NCI-H1105 (cell line): ENCODE measurements around the gene DDO.
"Not testable (repeated sequence)": the region's sequence is repeated elsewhere in the genome, so short reads cannot be mapped to it uniquely, and the experiment has no call there.

Source experiments
- DNase-seq: peaks from one replicate; lab custom pipeline; 2025; lab: John Stamatoyannopoulos, UW

Gene DDO

DNA sequence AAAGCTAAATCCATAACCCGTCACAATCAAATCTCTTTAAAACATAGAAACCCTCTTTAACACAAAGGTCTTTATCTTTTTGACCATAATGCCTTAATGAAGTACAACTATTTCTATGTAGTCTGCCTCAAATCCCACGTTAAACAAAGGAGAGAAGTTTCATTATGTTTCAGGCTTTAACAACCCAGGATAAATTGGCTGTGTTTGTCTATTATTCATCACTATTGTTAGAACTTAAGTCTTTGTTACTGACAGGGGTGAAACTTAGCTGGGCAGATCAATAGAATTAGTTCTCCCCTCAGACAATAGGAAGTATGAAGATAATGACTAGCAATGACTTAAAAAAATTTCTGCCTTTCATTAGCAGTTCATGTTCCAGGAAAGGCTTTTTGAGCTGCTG is 47.1 kb downstream of the DDO start:
- no peak for DNase-seq

DNA sequence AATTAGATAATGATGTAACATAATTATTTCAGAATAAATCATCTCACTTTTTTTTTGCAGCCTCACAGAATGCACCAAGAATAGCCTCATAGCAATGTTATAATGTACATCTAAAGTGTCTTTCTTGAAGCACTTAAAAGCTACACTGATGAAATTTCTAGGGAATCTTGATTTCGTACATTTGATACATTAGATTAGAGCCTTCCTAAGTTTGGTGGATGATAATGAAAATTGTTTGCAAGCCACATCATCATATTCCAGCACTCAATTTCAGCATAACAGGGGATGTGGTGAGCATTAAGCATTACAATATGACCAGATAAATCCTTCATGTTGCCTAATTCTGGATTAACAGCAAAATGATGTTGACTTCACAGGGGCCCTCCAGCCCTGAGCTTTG is 47.5 kb downstream of the DDO start:
- DNase-seq: no peak

DNA sequence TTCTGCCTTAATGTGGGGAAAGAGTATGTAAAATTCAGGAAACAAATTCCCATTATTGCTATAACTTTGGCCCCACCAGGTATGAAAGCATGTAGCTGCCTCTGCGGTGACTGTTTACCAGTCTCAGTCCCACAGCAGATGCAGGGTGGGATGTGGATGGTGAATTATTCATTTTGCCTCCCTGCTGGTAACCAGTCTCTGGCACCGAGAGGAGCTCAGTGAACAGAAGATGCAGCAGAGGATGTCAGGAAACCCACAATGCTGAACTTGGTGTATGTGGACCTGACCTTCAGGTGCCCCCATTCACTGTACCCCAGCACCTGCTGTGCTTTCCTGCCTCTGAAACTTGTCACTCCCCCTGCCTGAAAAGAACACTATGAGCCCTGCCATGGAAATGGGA is 48.4 kb downstream of the DDO start:
- no peak for DNase-seq

DNA sequence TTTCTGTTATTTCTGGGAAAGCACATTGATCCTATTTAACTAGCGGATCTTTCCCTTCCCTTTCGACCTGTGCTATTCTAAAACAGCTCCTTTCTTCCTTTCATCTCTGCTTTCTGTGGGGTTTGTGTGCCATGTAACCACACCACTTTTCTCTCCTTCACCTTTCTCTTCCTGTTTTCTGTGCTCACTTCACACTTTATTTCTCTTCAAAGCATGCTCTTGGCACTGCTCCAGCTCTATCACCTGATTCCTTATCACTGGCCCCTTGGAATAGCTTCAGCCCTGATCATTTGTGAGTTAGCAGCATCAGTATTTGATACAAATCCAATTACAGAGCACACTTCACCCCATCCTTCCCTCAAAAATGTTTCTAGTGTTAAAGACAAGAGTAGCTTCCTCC is 49.1 kb downstream of the DDO start:
- DNase-seq: no peak

DNA sequence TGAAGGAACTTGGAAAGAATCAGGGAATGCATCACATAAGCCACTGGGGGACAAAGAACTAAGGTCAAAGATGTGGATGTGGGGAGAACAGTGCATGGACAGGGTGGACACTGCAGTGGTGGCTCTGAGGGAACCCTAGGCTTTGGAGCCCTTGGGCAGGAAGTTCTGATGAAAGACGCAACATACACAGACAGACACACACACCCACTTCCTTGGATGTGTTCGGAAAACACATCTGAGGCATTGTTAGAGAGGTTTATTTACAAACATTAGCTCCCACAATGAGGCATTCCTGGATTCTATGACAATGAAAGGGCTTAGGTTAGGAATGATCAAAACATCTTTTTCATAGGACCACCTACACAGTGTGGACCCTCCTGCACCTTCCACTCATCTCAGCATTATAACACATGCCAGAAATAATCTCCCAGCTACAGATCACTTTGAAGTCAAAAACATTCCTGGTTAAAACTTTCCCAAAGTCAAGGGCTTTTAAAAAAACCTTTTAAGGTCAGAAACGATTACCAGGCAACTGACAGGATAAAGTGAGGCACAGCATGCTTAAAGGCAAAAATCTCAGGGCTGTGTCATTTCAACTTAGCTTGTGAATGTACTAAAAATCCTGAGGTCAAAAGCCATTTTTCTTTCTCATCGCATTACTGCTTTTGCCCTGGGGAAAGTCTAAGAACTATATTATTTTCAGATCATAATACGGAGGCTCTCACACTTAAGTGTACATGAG is 50.8 kb downstream of the DDO start:
- DNase-seq: no peak

DNA sequence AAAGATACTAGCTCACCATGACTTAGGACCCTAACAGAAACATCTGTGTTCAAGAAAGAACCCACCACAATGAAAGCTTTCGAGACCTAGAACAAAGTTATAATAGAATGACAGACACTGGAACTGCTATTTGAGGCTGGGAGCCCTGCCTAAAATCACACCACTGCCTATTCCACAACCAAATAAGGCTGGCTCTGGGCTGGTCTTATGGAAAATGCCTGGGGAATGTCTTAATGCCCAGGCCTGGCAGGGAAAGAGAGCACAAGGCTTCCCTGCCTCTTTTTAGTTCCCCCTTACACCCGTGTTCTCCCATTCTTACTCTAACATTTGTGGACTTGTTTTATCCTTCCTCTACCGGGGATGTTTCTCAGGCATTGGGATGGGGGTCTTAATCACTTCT is 51.6 kb downstream of the DDO start:
- no peak for DNase-seq

DNA sequence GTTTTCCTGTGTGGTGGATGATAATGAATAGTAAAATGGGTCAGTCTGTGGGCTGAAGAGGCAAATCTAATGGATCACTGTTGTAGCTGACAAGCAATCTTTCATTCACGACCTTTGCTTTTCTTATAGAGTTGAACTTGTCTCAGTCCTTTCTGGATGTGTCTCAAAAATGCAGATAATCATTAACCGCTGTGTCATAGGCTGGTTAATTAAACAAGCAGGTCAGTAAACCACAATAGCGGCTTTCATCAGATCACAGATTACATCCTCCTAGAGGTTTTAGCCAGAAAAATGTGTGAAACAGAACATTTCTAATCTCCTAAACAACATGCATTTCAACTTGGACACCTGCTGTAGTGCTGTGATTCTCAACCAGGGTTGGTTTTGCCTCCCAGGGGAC is 54.7 kb downstream of the DDO start:
- no peak for DNase-seq

DNA sequence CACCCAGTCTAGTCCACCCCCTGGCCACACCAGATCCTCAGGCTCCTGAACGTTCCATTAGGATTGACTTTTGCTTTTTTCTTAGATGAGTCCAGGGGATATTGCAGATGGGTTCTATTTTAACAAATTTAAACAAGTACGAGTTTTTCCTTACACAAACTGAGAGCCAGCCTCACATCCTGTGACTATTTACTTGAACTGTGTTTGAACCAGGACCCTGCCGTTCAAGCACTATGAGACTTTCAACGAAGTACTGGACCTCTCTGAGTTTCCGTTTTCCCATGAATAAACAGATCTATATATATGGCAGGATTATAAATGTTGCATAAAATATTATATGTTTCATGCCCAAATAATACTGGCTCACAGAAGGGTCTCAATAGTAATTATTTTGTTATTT is 55.8 kb downstream of the DDO start:
- DNase-seq: no peak

DNA sequence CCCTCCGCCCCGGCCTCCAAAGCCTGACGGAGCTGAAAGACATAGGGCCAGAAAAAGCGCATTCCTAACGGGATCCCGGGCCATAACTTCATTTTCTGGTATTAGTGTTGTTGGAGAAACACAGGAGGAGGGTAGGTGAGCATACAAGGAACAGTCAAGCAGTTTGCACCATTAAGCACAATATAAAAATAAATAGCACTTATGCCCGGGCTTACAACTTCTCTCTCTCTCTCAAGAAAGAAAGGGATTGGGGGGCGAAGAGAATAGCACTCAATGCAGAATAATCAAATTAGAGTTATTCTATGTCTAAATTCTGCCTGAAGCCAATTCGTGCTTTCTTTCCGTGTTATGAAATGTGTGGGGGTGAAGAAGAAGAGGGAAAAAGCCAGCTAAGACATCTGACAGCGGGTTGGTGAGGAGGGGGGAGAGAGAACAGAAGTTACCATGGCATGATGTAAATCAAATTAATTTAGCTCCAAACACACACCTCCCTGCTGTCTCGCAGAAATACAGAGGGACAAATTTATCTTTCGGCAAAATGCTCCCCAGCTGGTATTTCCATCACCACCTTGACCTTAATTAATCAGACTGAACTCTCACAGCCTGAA is 56.7 kb downstream of the DDO start:
- DNase-seq: no peak

DNA sequence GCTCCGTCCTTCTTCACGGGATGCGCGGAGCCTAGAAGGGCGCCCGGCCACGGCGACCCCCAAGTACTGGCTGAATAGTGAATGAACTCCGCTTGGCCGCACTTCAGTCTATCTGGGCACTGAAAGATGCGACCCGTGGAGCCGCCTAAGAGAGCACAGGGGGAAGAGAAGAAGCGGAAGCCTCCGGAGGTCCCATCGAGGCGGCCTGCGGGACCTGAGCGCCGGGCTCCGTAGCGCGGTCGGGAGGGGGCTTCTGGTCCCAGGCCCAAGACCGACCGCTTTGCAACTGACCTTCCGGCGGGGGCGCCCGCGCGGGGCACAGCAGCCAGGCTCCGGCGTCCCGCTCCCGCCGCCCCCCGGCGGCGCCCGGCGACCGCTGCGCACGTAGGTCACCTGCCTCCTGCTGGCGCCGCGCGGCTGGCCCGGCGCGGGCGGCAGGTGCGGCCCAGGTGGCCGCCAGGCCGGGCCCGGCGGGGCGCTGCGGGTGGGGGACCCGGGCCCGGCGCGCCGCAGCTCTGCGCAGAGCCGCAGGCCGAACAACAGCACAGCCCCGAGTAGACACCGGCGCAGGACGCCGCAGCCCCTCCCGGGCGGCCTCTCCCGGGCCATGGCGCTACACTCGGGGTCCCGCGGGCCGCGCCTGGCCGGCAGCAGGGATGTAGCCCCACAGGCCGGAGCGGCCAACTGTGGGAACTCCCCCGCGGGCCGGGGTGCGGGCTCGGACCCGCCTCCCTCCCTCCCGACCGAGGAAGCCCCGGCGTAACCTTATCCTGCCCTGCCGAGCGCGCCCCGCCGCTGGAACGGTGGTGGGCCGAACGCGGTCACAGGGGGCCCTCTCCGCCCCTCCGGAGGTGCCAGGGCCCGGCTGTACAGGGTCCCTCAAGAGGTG is 57.5 kb downstream of the DDO start, which contains the start of gene METTL24:
Gene METTL24 (minus strand): TSS at position 686 of the 889 bp plus-strand sequence. CDS start 77 bp downstream, at position 609.
- no peak for DNase-seq

DNA sequence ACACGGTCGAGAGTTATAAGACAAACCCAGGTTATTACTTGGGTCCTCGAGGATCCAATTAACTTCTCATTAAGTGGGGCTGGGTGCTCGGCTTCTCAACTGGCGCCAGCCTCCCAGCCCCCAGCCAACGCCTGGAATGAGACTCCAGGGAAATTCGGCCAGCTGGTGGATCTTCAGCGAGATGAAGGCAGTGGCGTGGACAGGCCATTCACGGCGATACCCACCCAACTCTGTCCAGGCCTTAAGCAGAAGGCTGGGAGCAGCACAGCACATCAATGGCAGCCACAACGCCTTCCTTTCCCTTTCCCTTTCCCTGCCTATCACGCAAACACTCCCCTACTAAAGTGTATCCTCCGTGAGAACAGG is 58.1 kb downstream of the DDO start:
- DNase-seq: peak; percentile 27

DNA sequence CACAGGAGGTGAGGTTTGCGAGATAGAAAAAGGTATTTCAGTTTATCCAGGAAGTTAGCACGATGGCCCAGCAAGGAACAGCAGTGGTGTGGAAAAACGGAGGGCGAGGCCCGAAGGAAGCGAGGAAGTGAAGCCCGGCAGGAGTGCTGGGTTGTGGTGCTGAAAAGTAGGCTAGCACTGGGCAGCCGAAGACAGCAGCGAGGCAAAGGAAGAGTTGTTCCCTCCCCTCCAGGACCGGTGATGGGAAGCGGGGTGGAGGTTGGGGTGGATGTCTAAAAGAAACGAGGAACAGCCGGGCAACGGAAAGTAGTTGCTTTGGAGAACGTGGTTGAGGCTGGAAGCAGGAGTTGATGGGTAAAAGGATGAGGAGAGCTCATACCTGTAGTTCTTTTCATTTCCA is 58.6 kb downstream of the DDO start:
- DNase-seq: no peak

DNA sequence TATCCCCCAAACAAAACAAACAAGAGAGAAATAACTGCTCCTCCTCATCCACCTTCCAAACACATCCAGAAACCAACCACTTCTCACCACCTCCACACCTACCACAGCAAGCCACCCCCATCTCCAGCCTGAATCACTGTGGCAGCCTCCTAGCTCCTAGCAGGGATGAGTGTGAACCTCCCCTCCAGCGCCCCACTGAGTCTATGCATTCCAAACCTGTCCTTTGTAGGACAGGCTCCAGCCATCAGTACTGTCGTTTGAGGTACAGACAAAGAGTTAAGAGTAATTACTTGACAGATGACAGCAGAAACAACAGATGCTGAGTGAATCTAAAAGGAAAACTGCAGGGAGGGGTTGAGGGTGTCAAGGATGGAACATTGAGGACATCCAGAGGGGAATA is 59.6 kb downstream of the DDO start:
- no peak for DNase-seq

DNA sequence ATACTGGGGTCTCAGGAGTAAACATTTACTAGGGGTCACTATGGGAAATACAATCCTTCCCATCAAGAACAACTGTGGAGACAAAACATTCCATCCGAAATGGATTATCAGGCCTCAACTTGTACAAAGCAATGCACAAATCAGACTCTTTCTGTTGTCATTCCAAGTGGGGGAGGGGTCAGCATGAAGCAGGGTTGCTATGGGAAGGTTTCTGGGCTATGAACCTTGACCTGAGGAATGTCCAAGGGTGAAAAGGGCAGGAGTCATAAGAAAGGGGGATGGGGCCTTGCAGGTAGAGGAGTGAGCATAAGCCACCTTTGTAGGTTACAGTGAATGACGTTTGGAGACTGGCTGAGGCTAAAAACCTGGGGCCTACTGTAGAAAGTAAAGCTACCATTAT is 60.4 kb downstream of the DDO start:
- DNase-seq: no peak

DNA sequence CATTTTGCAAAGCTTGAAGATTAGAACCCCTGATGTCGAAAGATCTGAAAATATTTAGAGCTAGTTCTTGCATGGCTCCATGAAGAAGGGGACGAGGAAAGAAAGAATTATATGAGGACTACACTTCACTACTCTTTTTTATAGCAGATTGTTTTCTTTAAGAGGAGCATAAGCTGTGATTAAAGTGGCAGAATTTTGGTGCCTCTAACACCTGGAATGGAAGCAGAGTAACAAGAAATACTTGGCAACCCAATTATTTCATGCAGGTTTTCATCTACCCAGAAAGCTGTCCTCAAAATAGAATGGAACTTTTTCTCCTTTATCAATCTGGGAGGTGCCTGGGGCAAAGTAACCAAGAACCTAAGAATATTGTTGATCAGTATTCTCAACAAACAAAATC is 61.2 kb downstream of the DDO start:
- no peak for DNase-seq

DNA sequence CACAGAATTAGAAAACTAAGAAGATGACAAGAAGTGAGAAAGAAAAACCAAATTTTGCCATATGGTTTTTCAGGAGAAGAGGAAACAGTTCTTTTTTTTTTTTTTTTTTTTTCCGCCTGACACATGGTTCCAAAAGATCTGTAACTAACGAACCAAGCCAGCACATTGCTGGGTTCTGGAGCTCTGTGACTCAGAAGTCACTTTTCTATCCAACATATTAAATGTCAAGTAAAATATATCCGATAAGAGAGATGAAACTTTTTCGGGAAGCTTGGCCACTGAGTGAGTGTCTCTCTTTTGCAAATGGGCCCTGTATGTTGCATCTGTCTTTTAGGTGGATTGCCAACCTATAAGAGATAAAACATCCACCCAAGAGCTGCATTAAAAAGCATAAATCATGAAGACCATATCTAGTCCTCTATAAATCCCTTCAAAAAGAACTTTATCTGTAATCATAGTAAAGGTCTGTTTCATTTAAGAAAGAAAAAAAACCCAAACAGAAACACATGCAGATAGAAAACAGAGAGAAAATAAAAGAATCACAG is 61.8 kb downstream of the DDO start:
- no peak for DNase-seq

DNA sequence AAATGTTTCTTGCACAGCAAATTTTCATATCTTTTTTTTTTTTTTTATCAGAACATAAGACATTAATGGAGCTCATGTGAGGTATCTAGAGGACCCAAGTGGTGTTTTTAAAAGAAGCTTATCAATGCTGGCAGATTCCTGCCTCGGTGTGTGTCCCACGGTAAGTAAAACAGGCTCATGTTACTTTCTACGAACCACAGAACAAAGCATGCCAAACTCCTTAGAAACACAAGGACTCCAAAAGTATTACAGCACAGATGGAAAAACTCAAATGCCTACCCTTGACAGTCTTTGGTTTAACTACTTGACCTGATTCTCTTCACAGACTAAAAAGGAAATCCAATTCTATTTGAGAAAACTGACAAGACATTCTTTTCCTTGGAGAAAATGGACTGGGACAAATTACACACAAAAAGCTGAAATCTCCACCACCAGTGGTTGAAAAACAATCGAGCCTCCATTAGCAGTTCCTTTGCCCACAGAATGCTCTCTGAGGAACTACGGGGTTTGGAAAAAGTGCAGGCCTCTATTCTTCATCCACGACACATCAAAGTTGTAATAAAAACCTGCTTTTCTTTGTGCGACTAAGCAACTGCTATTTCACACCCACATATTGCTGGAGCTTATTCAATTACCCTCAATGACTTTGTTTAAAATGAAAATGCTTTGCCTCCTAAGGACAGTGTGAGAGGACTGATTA is 62.7 kb downstream of the DDO start:
- DNase-seq: no peak

DNA sequence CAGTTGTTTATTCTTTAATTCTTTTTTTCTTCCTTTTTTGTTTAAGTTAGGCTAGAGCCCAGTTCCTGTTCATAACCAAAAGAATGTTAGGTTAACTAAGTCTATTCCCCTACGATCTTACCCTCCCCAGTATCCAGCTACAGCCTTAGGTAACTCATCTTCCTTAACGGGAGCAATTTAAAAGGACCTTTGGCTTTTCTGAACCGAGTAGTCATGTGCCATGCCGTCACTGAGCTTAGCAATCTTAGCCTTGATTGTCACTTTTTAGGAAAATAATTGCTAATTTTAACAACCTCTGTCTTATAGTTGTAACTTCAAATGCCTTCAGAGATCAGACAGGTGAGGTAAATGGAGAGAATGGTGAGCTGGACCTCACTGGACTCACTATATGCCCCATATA is 63.4 kb downstream of the DDO start:
- no peak for DNase-seq

DNA sequence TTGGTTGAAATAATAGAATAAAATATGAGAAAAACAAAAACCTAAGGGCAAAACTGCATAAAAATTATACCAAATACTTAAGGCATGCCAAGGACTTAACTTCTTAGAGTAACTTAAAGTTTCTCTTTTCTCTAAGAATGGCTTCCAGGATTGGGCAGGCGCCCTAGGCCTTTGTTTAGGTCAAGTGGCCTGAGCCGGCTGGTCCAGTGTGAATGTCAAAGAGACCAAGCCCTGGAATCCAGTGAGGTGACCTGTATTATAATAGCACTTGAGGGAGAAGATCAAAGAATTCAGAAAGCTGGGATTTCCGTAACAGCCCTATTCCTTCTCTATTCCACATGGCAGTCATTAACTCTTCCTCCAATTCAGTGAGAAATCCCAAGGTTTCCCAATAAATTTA is 63.8 kb downstream of the DDO start:
- no peak for DNase-seq

DNA sequence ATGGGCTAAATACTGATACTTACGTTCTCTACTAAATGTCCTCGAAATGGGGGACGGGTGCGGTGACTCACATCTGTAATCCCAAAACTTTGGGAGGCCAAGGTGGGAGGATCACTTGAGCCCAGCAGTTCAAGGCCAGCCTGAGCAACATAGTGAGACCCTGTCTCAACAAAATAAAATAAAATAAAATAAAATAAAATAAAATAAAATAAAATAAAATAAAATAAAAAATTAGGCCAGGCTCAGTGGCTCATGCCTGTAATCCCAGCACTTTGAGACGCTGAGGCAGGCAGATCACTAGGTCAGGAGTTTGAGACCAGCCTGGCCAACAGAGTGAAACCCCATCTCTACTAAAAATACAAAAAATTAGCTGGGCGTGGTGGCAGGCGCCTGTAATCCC is 64.8 kb downstream of the DDO start:
- not testable (repeated sequence) for DNase-seq

DNA sequence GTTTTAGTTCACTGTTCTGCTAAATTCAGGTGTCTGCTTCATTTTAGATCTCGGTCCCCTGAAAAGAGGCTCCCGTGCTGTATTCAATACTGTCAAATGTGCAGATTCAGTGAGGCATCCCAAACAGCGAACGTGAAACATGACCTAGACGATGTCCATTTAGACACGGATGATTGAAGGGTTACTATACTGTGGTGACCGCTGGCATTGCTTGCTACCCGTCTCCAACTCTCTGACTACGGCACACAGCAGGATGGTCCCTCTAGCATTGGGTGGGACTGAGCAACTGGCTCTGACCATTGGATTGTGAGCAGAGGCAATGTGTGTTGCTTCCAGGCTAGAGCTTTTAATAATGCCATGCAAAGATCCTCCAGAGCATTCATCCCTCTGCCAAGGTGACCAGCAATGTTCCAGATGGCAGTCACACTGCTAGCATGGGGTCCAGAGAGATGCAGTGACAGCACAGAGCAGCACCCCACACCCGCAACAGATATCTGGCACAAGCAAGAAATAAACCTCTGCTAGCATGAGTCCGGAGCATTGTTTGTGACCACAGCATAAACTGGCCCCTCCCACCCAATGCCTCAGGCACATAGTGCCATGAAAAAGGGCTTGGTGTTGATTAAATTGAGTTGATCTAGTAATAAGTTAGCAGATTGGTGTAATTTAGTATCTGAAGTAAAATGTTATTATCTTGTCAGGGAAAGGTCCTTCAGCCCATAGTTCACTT is 66.2 kb downstream of the DDO start:
- DNase-seq: no peak
